Upper lobe of left lung (tissue), 4 donors: ENCODE results near the gene FSD1.

Source experiments
- CTCF ChIP-seq, 6 experiments: fragments of 450-650 bp in 4 of 6; fragments of 200-600 bp in 2 of 6; sonication (generic) in 2 of 6; IDR thresholded peaks; one replicate each; pipeline ENCODE4 v1.5.1; 2016 to 2019; ENCODE audit warnings: antibody characterized with exemption in 6 of 6
- POLR2A ChIP-seq, 4 donors: fragments of 450-650 bp; IDR thresholded peaks; one replicate each; pipeline ENCODE4 v1.5.1; 2016 to 2017; ENCODE audit warnings: antibody characterized with exemption in 4 of 4, mild to moderate bottlenecking in 2 of 4

- TF ChIP-seq POLR2A (IDR thresholded peaks at IDR 0.05) (no peak), CTCF (IDR thresholded peaks at IDR 0.05) (no peak)
Measured at GRCh38 chr19:4288091-4288777, 16.2 kb upstream of the FSD1 start.
